Activated B cell treated with CpG ODN at 0.5 μM for 24 hours (primary cell): ENCODE data around the gene SDF4. TPM values are rescaled to one million over a fixed set of nuclear protein-coding genes. Genes with fewer than 3 reads are reported as not detected.

Experiments used
- ATAC-seq: fragments of 200-7000 bp; cut with Tn5 transposase; one replicate; pipeline ENCODE4 v1.10.0; 2021; ENCODE audit warnings: low read depth, mild to moderate bottlenecking, moderate library complexity
- CTCF ChIA-PET: fragments of 350-600 bp; sonication (Branson Sonifier 250); formaldehyde crosslinking; loops from one replicate; lab custom pipeline; 2021; ENCODE audit warnings: antibody characterized with exemption; lab: Charles Lee
- POLR2A ChIA-PET: fragments of 350-600 bp; sonication (Branson Sonifier 250); formaldehyde crosslinking; loops from one replicate; lab custom pipeline; 2021; ENCODE audit warnings: antibody characterized with exemption; lab: Charles Lee
- DNase-seq: peaks from one replicate; pipeline ENCODE4 v3.0.0; 2022
- H3K27ac Mint-ChIP-seq: one replicate; pipeline ENCODE4 v1.8.0; 2020; ENCODE audit warnings: mixed read lengths
- H3K27me3 Mint-ChIP-seq: one replicate; pipeline ENCODE4 v1.8.0; 2021; ENCODE audit warnings: mixed read lengths
- H3K36me3 Mint-ChIP-seq: one replicate; pipeline ENCODE4 v1.8.0; 2021; ENCODE audit warnings: low read depth, mixed read lengths
- H3K4me1 Mint-ChIP-seq: one replicate; pipeline ENCODE4 v1.8.0; 2021; ENCODE audit warnings: mixed read lengths
- H3K4me3 Mint-ChIP-seq: one replicate; pipeline ENCODE4 v1.8.0; 2020; ENCODE audit warnings: mild to moderate bottlenecking, mixed read lengths
- H3K9me3 Mint-ChIP-seq: one replicate; pipeline ENCODE4 v1.8.0; 2020; ENCODE audit warnings: mixed read lengths
- intact Hi-C: fragments of 100-400 bp; cut with micrococcal nuclease; formaldehyde crosslinking; loops from one replicate; pipeline ENCODE4 v1.15.1; 2024
- total RNA-seq: library from RNA; stranded (reverse); gene quantifications from 2 replicates; pipeline ENCODE4 v1.2.3, GENCODE V29; 2022
- TF ChIP-seq, protein P1 (sequence below): fragments of 200-600 bp; IDR thresholded peaks from one replicate; pipeline ENCODE4 v1.8.0; 2022; ENCODE audit warnings: antibody characterized with exemption, mild to moderate bottlenecking

The SDF4 gene
- total RNA-seq, 1 donor from 2014 or later, result 97.9 TPM

- no peak for ATAC-seq
- H3K9me3 Mint-ChIP-seq, result no peaks in the 10 kb centered on the region
- DNase-seq, result no peak
- POLR2A ChIA-PET, result interaction anchor here (0.7 to 1.7 kb wide), 3 partner anchors 10 to 82 kb away, joined by 3 to 5 read pairs (median 3); no protein-coding TSS in a partner anchor
- no peak overlapping the region for H3K27ac Mint-ChIP-seq
- no peak overlapping the region for H3K4me3 Mint-ChIP-seq
- intact Hi-C loops, result no loop called here
- CTCF ChIA-PET, result interaction anchor here (2.1 kb wide), 1 partner anchor 96 kb away, joined by 4 read pairs; no protein-coding TSS in a partner anchor
- H3K4me1 Mint-ChIP-seq, result peaks cover 29% of the 10 kb centered on the region
- TF ChIP-seq, protein P1, sequence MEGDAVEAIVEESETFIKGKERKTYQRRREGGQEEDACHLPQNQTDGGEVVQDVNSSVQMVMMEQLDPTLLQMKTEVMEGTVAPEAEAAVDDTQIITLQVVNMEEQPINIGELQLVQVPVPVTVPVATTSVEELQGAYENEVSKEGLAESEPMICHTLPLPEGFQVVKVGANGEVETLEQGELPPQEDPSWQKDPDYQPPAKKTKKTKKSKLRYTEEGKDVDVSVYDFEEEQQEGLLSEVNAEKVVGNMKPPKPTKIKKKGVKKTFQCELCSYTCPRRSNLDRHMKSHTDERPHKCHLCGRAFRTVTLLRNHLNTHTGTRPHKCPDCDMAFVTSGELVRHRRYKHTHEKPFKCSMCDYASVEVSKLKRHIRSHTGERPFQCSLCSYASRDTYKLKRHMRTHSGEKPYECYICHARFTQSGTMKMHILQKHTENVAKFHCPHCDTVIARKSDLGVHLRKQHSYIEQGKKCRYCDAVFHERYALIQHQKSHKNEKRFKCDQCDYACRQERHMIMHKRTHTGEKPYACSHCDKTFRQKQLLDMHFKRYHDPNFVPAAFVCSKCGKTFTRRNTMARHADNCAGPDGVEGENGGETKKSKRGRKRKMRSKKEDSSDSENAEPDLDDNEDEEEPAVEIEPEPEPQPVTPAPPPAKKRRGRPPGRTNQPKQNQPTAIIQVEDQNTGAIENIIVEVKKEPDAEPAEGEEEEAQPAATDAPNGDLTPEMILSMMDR, result no peak
- no peaks in the 10 kb centered on the region for H3K27me3 Mint-ChIP-seq
- peaks cover 59% of the 10 kb centered on the region for H3K36me3 Mint-ChIP-seq
Observed at GRCh38 chr1:1218524-1219200, 13.1 kb downstream of the SDF4 start.

DNA sequence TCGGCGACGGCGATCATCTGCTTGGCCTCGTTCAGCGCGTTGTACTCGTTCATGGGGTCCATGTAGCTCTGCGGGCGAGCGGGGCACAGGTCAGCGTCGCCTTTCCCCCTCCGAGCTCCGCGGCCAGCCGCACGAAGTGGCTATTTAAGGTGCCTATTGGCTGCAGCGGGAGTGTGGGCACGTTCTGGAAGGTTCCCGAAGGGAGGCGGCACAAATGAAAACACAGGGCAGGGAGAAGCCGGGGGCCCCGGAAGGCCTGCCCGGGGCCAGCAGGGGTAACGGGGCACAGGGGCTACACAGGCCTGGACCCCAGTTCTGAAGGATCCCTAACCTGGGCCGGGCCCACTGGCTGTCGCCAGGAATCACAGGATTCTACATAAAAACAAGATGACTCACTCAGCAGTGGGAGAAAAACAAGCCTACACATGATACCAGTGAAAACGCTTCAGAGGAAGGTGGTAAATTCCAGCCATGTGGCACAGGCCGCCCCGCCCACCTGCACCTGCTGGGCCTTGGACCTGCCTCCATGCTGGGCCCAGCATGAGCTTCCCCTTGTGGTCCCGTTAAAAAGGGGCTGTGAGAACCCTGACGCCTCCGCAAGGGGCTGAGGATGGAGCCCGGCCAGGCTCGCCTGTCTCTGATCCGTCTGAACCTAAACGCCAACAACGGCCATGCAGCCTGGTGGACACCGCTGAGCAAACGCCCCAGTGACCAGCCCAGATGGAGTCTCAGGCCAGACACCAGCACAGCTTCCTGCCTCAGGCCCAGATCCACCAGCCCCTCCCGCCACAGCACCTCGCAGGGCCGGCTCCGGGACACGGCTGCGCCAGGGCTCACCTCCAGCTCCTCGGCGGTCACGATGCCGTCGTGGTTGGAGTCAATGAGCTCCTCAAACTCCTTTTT, 13.9 kb downstream of the SDF4 start:
- ChIA-PET POLR2A (interaction anchor here (0.7 to 1.7 kb wide), 3 partner anchors 9 to 81 kb away, joined by 3 to 5 read pairs (median 3); no protein-coding TSS in a partner anchor), CTCF (interaction anchor here (2.1 kb wide), 1 partner anchor 95 kb away, joined by 4 read pairs; no protein-coding TSS in a partner anchor)
- TF ChIP-seq, protein P1, result no peak
- DNase-seq, result no peak
- H3K9me3 Mint-ChIP-seq, result no peaks in the 10 kb centered on the region
- ATAC-seq, result no peak
- no peaks in the 10 kb centered on the region for H3K27me3 Mint-ChIP-seq
- no peak overlapping the region for H3K4me3 Mint-ChIP-seq
- peaks cover 53% of the 10 kb centered on the region for H3K36me3 Mint-ChIP-seq
- no peak overlapping the region for H3K27ac Mint-ChIP-seq
- peaks cover 31% of the 10 kb centered on the region for H3K4me1 Mint-ChIP-seq
- intact Hi-C loops, result no loop called here

DNA sequence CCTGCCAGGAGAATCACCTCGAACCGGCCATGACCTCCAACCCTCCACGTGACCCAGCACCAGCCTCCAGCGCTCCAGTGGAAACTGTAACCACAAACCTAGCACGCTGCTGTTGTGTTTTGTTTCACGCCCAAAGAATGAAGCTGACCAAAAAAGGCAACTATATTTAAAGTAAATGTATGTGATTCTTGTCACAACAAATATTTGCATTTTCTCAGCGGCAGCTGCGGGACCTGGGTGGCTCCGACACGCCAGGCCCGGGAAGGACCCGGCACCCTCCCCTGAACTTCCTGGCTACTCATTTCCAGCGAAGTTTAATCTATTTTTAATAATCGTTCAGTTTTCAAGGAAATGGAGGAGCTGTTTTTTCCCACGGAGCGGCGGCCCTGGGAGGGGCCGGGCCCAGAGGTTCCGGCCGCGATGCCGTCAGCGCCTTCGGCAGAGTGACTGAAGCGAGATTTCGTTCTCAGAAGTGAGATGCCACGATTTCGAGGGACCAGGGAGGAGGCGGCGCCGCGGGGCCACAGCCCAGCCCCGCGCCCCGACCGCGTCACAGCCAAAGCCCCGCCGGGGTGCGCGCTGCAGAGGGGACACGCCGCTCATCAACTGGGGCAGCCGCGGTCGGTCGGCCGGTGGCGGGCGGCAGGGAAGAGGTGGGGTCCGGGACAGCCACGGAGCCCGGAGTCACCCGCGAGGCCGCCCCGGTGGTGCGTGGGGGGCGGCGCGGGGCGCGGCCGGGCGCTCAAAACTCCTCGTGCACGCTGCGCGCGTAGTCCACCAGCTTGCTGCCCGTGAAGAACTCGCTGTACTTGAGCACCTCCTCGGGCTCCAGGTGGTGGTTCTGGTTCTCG, 14.8 kb downstream of the SDF4 start:
- DNase-seq (no peak), ATAC-seq (no peak)
- TF ChIP-seq, protein P1, result no peak
- H3K9me3 Mint-ChIP-seq, result no peaks in the 10 kb centered on the region
- POLR2A ChIA-PET, result interaction anchor here (0.5 to 2.4 kb wide), 3 partner anchors 14 to 158 kb away, joined by 3 to 6 read pairs (median 3); partner anchors contain the start of gene AURKAIP1
- intact Hi-C loops, result no loop called here
- peak overlapping the region; percentile 52 for H3K27ac Mint-ChIP-seq
- no peaks in the 10 kb centered on the region for H3K27me3 Mint-ChIP-seq
- peaks cover 48% of the 10 kb centered on the region for H3K36me3 Mint-ChIP-seq
- CTCF ChIA-PET, result interaction anchor here (2.1 kb wide), 1 partner anchor 94 kb away, joined by 4 read pairs; no protein-coding TSS in a partner anchor
- H3K4me1 Mint-ChIP-seq, result peaks cover 31% of the 10 kb centered on the region
- H3K4me3 Mint-ChIP-seq, result no peak overlapping the region

GRCh38 chr1:1215881-1216605, 15.8 kb downstream of the SDF4 start:
- ChIA-PET POLR2A (interaction anchor here (0.5 to 2.4 kb wide), 7 partner anchors 9 to 197 kb away, joined by 3 to 6 read pairs (median 3); no protein-coding TSS in a partner anchor), CTCF (interaction anchor here (0.5 to 1.2 kb wide), 2 partner anchors 94 to 184 kb away, joined by 3 to 4 read pairs; no protein-coding TSS in a partner anchor)
- DNase-seq, result no peak
- intact Hi-C loops, result no loop called here
- no peak for ATAC-seq
- no peaks in the 10 kb centered on the region for H3K9me3 Mint-ChIP-seq
- H3K36me3 Mint-ChIP-seq, result peaks cover 42% of the 10 kb centered on the region
- TF ChIP-seq, protein P1, result no peak
- peak overlapping the region; percentile 52 for H3K27ac Mint-ChIP-seq
- H3K4me1 Mint-ChIP-seq, result peaks cover 31% of the 10 kb centered on the region
- no peaks in the 10 kb centered on the region for H3K27me3 Mint-ChIP-seq
- H3K4me3 Mint-ChIP-seq, result no peak overlapping the region
